ENCODE data around the gene LCE2A.

DNA sequence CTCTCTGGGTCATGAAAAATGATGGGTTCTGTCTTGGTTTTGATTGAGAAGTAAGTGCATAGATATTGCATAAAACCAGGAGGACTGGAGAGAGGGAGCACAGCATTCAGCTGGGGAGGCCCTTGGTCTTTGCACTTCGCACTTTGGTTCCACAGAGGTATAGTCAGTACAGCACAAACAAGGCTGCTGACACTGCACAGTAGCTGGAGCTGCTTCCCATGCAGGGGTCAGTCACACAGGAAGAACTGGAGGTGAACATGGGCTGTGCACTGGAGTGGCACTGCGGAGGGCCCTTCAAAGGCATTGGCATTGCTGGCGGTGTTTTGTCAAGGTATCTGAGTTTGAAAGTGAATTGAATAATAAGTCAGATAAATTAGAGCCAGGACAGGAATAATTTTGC is 39.5 kb upstream of the LCE2A start:
- TF ChIP-seq CTCF (IDR thresholded peaks at IDR 0.05; ENCODE audit: low read depth, low read length, poor library complexity, severe bottlenecking) (no peak), EZH2phosphoT487 (IDR thresholded peaks at IDR 0.05; ENCODE audit: borderline replicate concordance, low read length) (no peak)

Data from DOHH2 (cell line).